ENCODE results near the gene ZHX3. TPM values are rescaled to one million over a fixed set of nuclear protein-coding genes. Genes with fewer than 3 reads are reported as not detected.
A peak's percentile ranks its signal among the peaks of the same experiment; 100 is the strongest.

The ZHX3 gene
- total and polyA plus RNA-seq, 2 of the 13 experiments (the other 11 are each of a cell fraction or from before 2014, with no cell fraction given): 8.4 to 11.7 TPM

GRCh38 chr20:41135888-41136679 is 181.4 kb downstream of the ZHX3 start (continued):
- TF ChIP-seq ARID4A (CRISPR knock-in tag; IDR thresholded peaks at IDR 0.05; ENCODE audit: borderline replicate concordance) (no peak), ZSCAN22 (CRISPR knock-in tag; IDR thresholded peaks at IDR 0.05) (no peak), SMARCC2 (IDR thresholded peaks at IDR 0.05) (no peak), PHF21A (CRISPR knock-in tag; IDR thresholded peaks at IDR 0.05) (no peak), ZBTB20 (CRISPR knock-in tag; IDR thresholded peaks at IDR 0.05; ENCODE audit: borderline replicate concordance, low read depth) (no peak), ZNF75D (CRISPR knock-in tag; IDR thresholded peaks at IDR 0.05; ENCODE audit: borderline replicate concordance) (no peak), ASH2L (IDR thresholded peaks at IDR 0.05; ENCODE audit: insufficient read length, low read depth, low read length) (no peak), ZNF839 (CRISPR knock-in tag; IDR thresholded peaks at IDR 0.05; ENCODE audit: borderline replicate concordance) (no peak), THAP9 (CRISPR knock-in tag; IDR thresholded peaks at IDR 0.05; ENCODE audit: borderline replicate concordance) (0 out of 2 replicates have a peak, but pooled peaks have one; percentile 75), ZNF577 (CRISPR knock-in tag; IDR thresholded peaks at IDR 0.05; ENCODE audit: borderline replicate concordance, low read depth) (no peak), ZSCAN5A (CRISPR knock-in tag; IDR thresholded peaks at IDR 0.05; ENCODE audit: borderline replicate concordance) (no peak), ZNF788 (CRISPR knock-in tag; IDR thresholded peaks at IDR 0.05; ENCODE audit: borderline replicate concordance) (no peak), ZNF350 (CRISPR knock-in tag; IDR thresholded peaks at IDR 0.05; ENCODE audit: borderline replicate concordance, low read depth) (no peak; the same call in 1 of the 2 replicates), TEAD2 (CRISPR knock-in tag; IDR thresholded peaks at IDR 0.05) (no peak), ZNF598 (CRISPR knock-in tag; IDR thresholded peaks at IDR 0.05; ENCODE audit: borderline replicate concordance) (no peak), SRSF1 (optimal IDR thresholded peaks at IDR 0.05; ENCODE audit: low read depth, low read length) (no peak), IKZF4 (CRISPR knock-in tag; IDR thresholded peaks at IDR 0.05; ENCODE audit: borderline replicate concordance, low read depth, not compliant biosample characterization) (no peak), CEBPB (IDR thresholded peaks at IDR 0.05; ENCODE audit: borderline replicate concordance, low read depth, low read length) (no peak)
